Adrenal gland (tissue), 12 donors: ENCODE data around the gene S100P. TPM values are rescaled to one million over a fixed set of nuclear protein-coding genes. Genes with fewer than 3 reads are reported as not detected.

ENCODE experiments used
- DNase-seq, 7 donors: peaks; one replicate each; pipeline ENCODE4 v3.0.0-alpha.2; 2019 to 2020
- H3K27ac ChIP-seq, 5 donors: fragments of 200-600 bp; sonication (generic) in 4 of 5; 1 replicate in 3 of 5; 2 replicates in 2 of 5; pipeline versions ENCODE4 v1.5.1 to v1.8.0; 2016 to 2020; ENCODE audit warnings: mild to moderate bottlenecking in 1 of 5
- H3K27me3 ChIP-seq: fragments of 200-600 bp; 2 replicates; pipeline ENCODE4 v1.8.0; 2021
- H3K36me3 ChIP-seq, 2 donors: fragments of 200-600 bp; replicated peaks in 1 of 2; 1 replicate in 1 of 2; 2 replicates in 1 of 2; pipeline versions ENCODE4 v1.5.1 to v1.8.0; 2018 to 2022
- H3K4me1 ChIP-seq, 2 donors: fragments of 200-600 bp; replicated peaks in 1 of 2; 1 replicate in 1 of 2; 2 replicates in 1 of 2; pipeline versions ENCODE4 v1.5.1 to v1.8.0; 2018 to 2021
- H3K4me3 ChIP-seq, 4 donors: fragments of 200-600 bp; sonication (generic) in 3 of 4; one replicate each; pipeline ENCODE4 v1.5.1; 2016 to 2018
- H3K9me3 ChIP-seq, 3 donors: fragments of 200-600 bp; sonication (generic) in 1 of 3; replicated peaks in 1 of 3; 1 replicate in 2 of 3; 2 replicates in 1 of 3; pipeline versions ENCODE4 v1.5.1 to v1.8.0; 2016 to 2021
- POLR2A ChIP-seq, 2 donors: fragments of 450-650 bp; IDR thresholded peaks; one replicate each; pipeline ENCODE4 v1.6.1; 2017; ENCODE audit warnings: antibody characterized with exemption in 2 of 2, mild to moderate bottlenecking in 2 of 2, moderate library complexity in 1 of 2
- WGBS, 4 donors: extraction: QIAGEN DNeasy Blood & Tissue Kit in 2 of 4; methylation state at CpG; one replicate each; pipeline versions ENCODE4 v1.1.5 to v1.1.7; 2013 to 2017; 5-methylcytosine and 5-hydroxymethylcytosine counted together
- intact Hi-C, 2 donors: fragments of 100-400 bp; cut with DNase I; formaldehyde crosslinking; loops; one replicate each; pipeline versions ENCODE4 v1.14.1 to v1.15.0; 2022 to 2023
- polyA plus RNA-seq, 3 donors: library from polyadenylated mRNA; stranded (reverse); fragments of 200-250 nt in 2 of 3; fragments of 350-450 nt in 1 of 3; fragmentation: Illumina TruSeq in 1 of 3; extraction: RNeasy Lipid Tissue Mini Kit (QIAGEN cat#74804) in 1 of 3; gene quantifications; one replicate each; pipeline ENCODE4 v1.2.3, GENCODE V29; 2013 to 2014
- total RNA-seq, 9 donors: library from RNA; depleted of rRNA in 4 of 9; stranded (reverse); fragments of >200 nt in 4 of 9; fragments of 120-200 nt in 1 of 9; fragmentation: NEBNext Ultra II Directional in 1 of 9; extraction: Animal tissue kit (Norgen Biotek cat#: 25700) in 1 of 9; gene quantifications; one replicate each; pipeline versions ENCODE4 v1.1.0 to v1.2.4, GENCODE V29; 2013 to 2023
- TF ChIP-seq, protein P1 (sequence below), 6 experiments: fragments of 450-650 bp in 4 of 6; fragments of 200-600 bp in 2 of 6; sonication (generic) in 1 of 6; IDR thresholded peaks; 1 replicate in 5 of 6; 2 replicates in 1 of 6; pipeline versions ENCODE4 v1.5.1 to v1.8.0; 2016 to 2021; ENCODE audit warnings: antibody characterized with exemption in 6 of 6, mild to moderate bottlenecking in 2 of 6, moderate library complexity in 1 of 6
- donor health status: healthy with polysubstance abuse.
- donor health status: Bipolar disorder and iron deficiency.
- donor health status: DM: yes; HTN: yes; CAD: no.
- donor health status: DM: no; HTN: no; CAD: no.
- donor health status: DM: no; HTN: no; CAD: no.
- donor health status: DM: yes; HTN: yes; CAD: no.

The S100P gene
- total and polyA plus RNA-seq, 12 donors, result 0.42 to 1.9 (median 0.84) TPM; not detected in 5

DNA sequence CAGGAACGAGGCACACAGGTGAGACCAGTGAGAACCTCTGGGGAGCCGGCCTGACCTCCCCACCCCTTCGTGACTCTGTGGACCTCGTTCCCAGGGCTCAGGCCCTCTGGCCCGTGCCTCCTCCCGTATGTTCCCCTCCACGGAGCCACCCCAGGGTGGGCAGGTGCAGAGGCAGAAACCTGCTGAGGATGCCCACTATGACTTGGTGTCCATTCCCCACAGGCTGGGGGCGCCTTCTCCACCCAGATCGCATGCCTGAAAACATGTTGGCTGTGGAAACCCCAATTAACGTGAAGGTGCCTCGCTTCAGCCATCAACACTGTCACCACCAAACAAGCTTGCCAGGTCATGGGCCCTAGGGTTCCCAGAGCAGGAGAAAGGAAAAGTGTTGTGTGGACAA is 49.3 kb downstream of the S100P start:
- Histone ChIP-seq H3K36me3 (no peaks in the 10 kb centered on the region), H3K4me1 (no peaks in the 10 kb centered on the region), H3K4me3 (no peak overlapping the region), H3K9me3 (no peaks in the 10 kb centered on the region), H3K27me3 (no peaks in the 10 kb centered on the region), H3K27ac (no peak overlapping the region)
- intact Hi-C loops, result no loop called here
- 75 to 87% (median 85%) methylated on average over 6 to 11 of the region's 11 CpGs for WGBS, 4 donors
- no peak for TF ChIP-seq POLR2A (IDR thresholded peaks at IDR 0.05)
- TF ChIP-seq, protein P1, sequence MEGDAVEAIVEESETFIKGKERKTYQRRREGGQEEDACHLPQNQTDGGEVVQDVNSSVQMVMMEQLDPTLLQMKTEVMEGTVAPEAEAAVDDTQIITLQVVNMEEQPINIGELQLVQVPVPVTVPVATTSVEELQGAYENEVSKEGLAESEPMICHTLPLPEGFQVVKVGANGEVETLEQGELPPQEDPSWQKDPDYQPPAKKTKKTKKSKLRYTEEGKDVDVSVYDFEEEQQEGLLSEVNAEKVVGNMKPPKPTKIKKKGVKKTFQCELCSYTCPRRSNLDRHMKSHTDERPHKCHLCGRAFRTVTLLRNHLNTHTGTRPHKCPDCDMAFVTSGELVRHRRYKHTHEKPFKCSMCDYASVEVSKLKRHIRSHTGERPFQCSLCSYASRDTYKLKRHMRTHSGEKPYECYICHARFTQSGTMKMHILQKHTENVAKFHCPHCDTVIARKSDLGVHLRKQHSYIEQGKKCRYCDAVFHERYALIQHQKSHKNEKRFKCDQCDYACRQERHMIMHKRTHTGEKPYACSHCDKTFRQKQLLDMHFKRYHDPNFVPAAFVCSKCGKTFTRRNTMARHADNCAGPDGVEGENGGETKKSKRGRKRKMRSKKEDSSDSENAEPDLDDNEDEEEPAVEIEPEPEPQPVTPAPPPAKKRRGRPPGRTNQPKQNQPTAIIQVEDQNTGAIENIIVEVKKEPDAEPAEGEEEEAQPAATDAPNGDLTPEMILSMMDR (IDR thresholded peaks at IDR 0.05), result no peak
- peak in 1 of 7 donors; percentile 11 for DNase-seq

Other genes with a start within 250 kb of the S100P start
- 1 to 10 TPM in 3 of 9 donors, under 1 TPM in 3, not detected in 3; 0.17 to 7.2 (median 1.5) TPM for gene PPP2R2C, start 221.3 kb upstream of the S100P start, total RNA-seq
- 1 to 10 TPM in 2 of 3 donors, under 1 TPM in 1; 0.71 to 5.9 (median 4.7) TPM for gene PPP2R2C, start 221.3 kb upstream of the S100P start, polyA plus RNA-seq
- 10 to 100 TPM; 10.6 to 50.6 (median 32.5) TPM for gene MAN2B2, start 118.7 kb upstream of the S100P start, total RNA-seq
- 10 to 100 TPM in 2 of 3 donors, 1 to 10 TPM in 1; 9.3 to 15.7 (median 14.6) TPM for gene MAN2B2, start 118.7 kb upstream of the S100P start, polyA plus RNA-seq
- 100 to 1,000 TPM; 161 to 501 (median 351) TPM for gene MRFAP1, start 53.2 kb upstream of the S100P start, total RNA-seq
- 100 to 1,000 TPM; 191 to 618 (median 218) TPM for gene MRFAP1, start 53.2 kb upstream of the S100P start, polyA plus RNA-seq
- 100 to 1,000 TPM in 1 of 9 donors, 10 to 100 TPM in 8; 53.8 to 100 (median 62.1) TPM for gene MRFAP1L1, start 16.0 kb downstream of the S100P start, total RNA-seq
- 10 to 100 TPM; 53.0 to 98.5 (median 74.4) TPM for gene MRFAP1L1, start 16.0 kb downstream of the S100P start, polyA plus RNA-seq
- 10 to 100 TPM; 15.8 to 31.7 (median 18.7) TPM for gene BLOC1S4, start 22.3 kb downstream of the S100P start, total RNA-seq
- 10 to 100 TPM in 1 of 3 donors, 1 to 10 TPM in 2; 6.5 to 10.8 (median 8.9) TPM for gene BLOC1S4, start 22.3 kb downstream of the S100P start, polyA plus RNA-seq
- 10 to 100 TPM; 21.0 to 45.2 (median 28.6) TPM for gene KIAA0232, start 88.8 kb downstream of the S100P start, total RNA-seq
- 10 to 100 TPM in 1 of 3 donors, 1 to 10 TPM in 2; 7.3 to 27.1 (median 8.3) TPM for gene KIAA0232, start 88.8 kb downstream of the S100P start, polyA plus RNA-seq
- 100 to 1,000 TPM in 2 of 9 donors, 10 to 100 TPM in 7; 74.9 to 110 (median 84.3) TPM for gene TBC1D14, start 215.9 kb downstream of the S100P start, total RNA-seq
- 10 to 100 TPM; 24.9 to 54.0 (median 28.2) TPM for gene TBC1D14, start 215.9 kb downstream of the S100P start, polyA plus RNA-seq